Mesothelial cell of epicardium (in vitro differentiated cells): ENCODE results near the gene NT5C2. TPM values are rescaled to one million over a fixed set of nuclear protein-coding genes. Genes with fewer than 3 reads are reported as not detected.
"Not testable (repeated sequence)": the region's sequence is repeated elsewhere in the genome, so short reads cannot be mapped to it uniquely, and the experiment has no call there.

Experiments used
- DNase-seq, 2 experiments: peaks; one replicate each; pipeline ENCODE4 v3.0.0; 2021; ENCODE audit warnings: low spot score in 2 of 2; ENCODE audit not compliant: unreplicated experiment in 2 of 2
- H3K27ac Mint-ChIP-seq: 2 replicates; pipeline ENCODE4 v1.8.0; 2021; ENCODE audit warnings: mixed read lengths
- H3K27me3 Mint-ChIP-seq: 2 replicates; pipeline ENCODE4 v1.8.0; 2021; ENCODE audit warnings: low read depth, mixed read lengths
- H3K36me3 Mint-ChIP-seq: 2 replicates; pipeline ENCODE4 v1.8.0; 2021; ENCODE audit warnings: mixed read lengths
- H3K4me1 Mint-ChIP-seq: 2 replicates; pipeline ENCODE4 v1.8.0; 2021; ENCODE audit warnings: mixed read lengths
- H3K4me3 Mint-ChIP-seq: 2 replicates; pipeline ENCODE4 v1.8.0; 2021; ENCODE audit warnings: mild to moderate bottlenecking, moderate library complexity, mixed read lengths
- H3K9me3 Mint-ChIP-seq: 2 replicates; pipeline ENCODE4 v1.8.0; 2021; ENCODE audit warnings: mixed read lengths
- CTCF ChIP-seq: fragments of 200-600 bp; sonication (generic); IDR thresholded peaks from one replicate; pipeline ENCODE4 v1.5.0; 2021; ENCODE audit warnings: antibody characterized with exemption; ENCODE audit not compliant: unreplicated experiment
- total RNA-seq: library from RNA; stranded (reverse); gene quantifications from 3 replicates; pipeline ENCODE4 v1.2.1, GENCODE V29; 2021

NT5C2 gene
- total RNA-seq, 1 donor from 2014 or later = 77.7 TPM

GRCh38 chr10:103067956-103068355, 125.1 kb downstream of the NT5C2 start:
- Mint-ChIP-seq H3K27me3 (no peaks in the 10 kb centered on the region), H3K4me3 (no peak overlapping the region), H3K36me3 (peaks cover 1% of the 10 kb centered on the region), H3K4me1 (no peaks in the 10 kb centered on the region), H3K9me3 (no peaks in the 10 kb centered on the region), H3K27ac (no peak overlapping the region)
- no peak for TF ChIP-seq CTCF
- no peak for DNase-seq

GRCh38 chr10:103067484-103067883, 125.6 kb downstream of the NT5C2 start:
- H3K4me1 Mint-ChIP-seq = no peaks in the 10 kb centered on the region
- no peak overlapping the region for H3K27ac Mint-ChIP-seq
- DNase-seq = no peak
- no peaks in the 10 kb centered on the region for H3K9me3 Mint-ChIP-seq
- H3K27me3 Mint-ChIP-seq = no peaks in the 10 kb centered on the region
- peaks cover 1% of the 10 kb centered on the region for H3K36me3 Mint-ChIP-seq
- no peak overlapping the region for H3K4me3 Mint-ChIP-seq
- no peak for TF ChIP-seq CTCF

- not testable (repeated sequence) for DNase-seq, H3K9me3 Mint-ChIP-seq, H3K27ac Mint-ChIP-seq, H3K4me1 Mint-ChIP-seq, H3K27me3 Mint-ChIP-seq, H3K4me3 Mint-ChIP-seq, H3K36me3 Mint-ChIP-seq
Measured at GRCh38 chr10:103067099-103067477, 126.0 kb downstream of the NT5C2 start.

- H3K9me3 Mint-ChIP-seq = no peaks in the 10 kb centered on the region
- DNase-seq = no peak
- no peak overlapping the region for H3K27ac Mint-ChIP-seq
- TF ChIP-seq CTCF = no peak
- peaks cover 1% of the 10 kb centered on the region for H3K36me3 Mint-ChIP-seq
- no peak overlapping the region for H3K4me3 Mint-ChIP-seq
- H3K27me3 Mint-ChIP-seq = no peaks in the 10 kb centered on the region
- no peaks in the 10 kb centered on the region for H3K4me1 Mint-ChIP-seq
Measured at GRCh38 chr10:103066141-103067098, 126.7 kb downstream of the NT5C2 start.

- Mint-ChIP-seq H3K27me3 (no peaks in the 10 kb centered on the region), H3K4me1 (no peaks in the 10 kb centered on the region), H3K27ac (no peak overlapping the region), H3K9me3 (no peaks in the 10 kb centered on the region), H3K4me3 (no peak overlapping the region), H3K36me3 (peaks cover 1% of the 10 kb centered on the region)
- TF ChIP-seq CTCF = no peak
- no peak for DNase-seq
Measured at GRCh38 chr10:103064956-103065355, 128.1 kb downstream of the NT5C2 start.

GRCh38 chr10:103062854-103063590, 130.1 kb downstream of the NT5C2 start:
- Mint-ChIP-seq H3K27ac (no peak overlapping the region), H3K9me3 (peaks cover 3% of the 10 kb centered on the region), H3K36me3 (peaks cover 2% of the 10 kb centered on the region), H3K4me3 (no peak overlapping the region), H3K4me1 (no peaks in the 10 kb centered on the region), H3K27me3 (no peaks in the 10 kb centered on the region)
- no peak for DNase-seq
- TF ChIP-seq CTCF = no peak
